HG03457 (cell line): Measurements from ENCODE around the gene CAMSAP2.
A peak's percentile ranks its signal among the peaks of the same experiment; 100 is the strongest.

Experiments
- ATAC-seq: cut with Tn5 transposase; IDR thresholded peaks from one replicate; pipeline ENCODE4 v1.9.1; 2021; ENCODE audit warnings: moderate number of reproducible peaks; ENCODE audit not compliant: unreplicated experiment

CAMSAP2 gene

GRCh38 chr1:200896531-200897196 lies 158.0 kb downstream of the CAMSAP2 start:
- no peak for ATAC-seq

GRCh38 chr1:200897259-200897658 lies 158.6 kb downstream of the CAMSAP2 start:
- no peak for ATAC-seq

- ATAC-seq = no peak
Observed at GRCh38 chr1:200899015-200899386, 160.3 kb downstream of the CAMSAP2 start.

- ATAC-seq = no peak
Observed at GRCh38 chr1:200899451-200899915, 160.8 kb downstream of the CAMSAP2 start.

GRCh38 chr1:200899954-200900867 lies 161.5 kb downstream of the CAMSAP2 start:
- no peak for ATAC-seq

GRCh38 chr1:200900877-200901276 lies 162.2 kb downstream of the CAMSAP2 start:
- ATAC-seq = no peak

- no peak for ATAC-seq
Observed at GRCh38 chr1:200901350-200901749, 162.7 kb downstream of the CAMSAP2 start.

GRCh38 chr1:200901796-200902444 lies 163.2 kb downstream of the CAMSAP2 start:
- ATAC-seq = no peak

- ATAC-seq = no peak
Observed at GRCh38 chr1:200903793-200904192, 165.1 kb downstream of the CAMSAP2 start.

GRCh38 chr1:200904772-200905171 lies 166.1 kb downstream of the CAMSAP2 start:
- ATAC-seq = no peak

GRCh38 chr1:200905411-200906052 lies 166.8 kb downstream of the CAMSAP2 start:
- ATAC-seq = peak; percentile 30

- no peak for ATAC-seq
Observed at GRCh38 chr1:200906491-200906890, 167.8 kb downstream of the CAMSAP2 start.

- peak; percentile 54 for ATAC-seq
Observed at GRCh38 chr1:200907611-200908097, 169.0 kb downstream of the CAMSAP2 start.

- ATAC-seq = no peak
Observed at GRCh38 chr1:200908191-200908868, 169.6 kb downstream of the CAMSAP2 start.

GRCh38 chr1:200909071-200909470 lies 170.4 kb downstream of the CAMSAP2 start:
- no peak for ATAC-seq

- ATAC-seq = peak; percentile 43
Observed at GRCh38 chr1:200909757-200910239, 171.1 kb downstream of the CAMSAP2 start.
